ENCODE data around the gene PLCL1. TPM values are rescaled to one million over a fixed set of nuclear protein-coding genes. Genes with fewer than 3 reads are reported as not detected.

PLCL1 gene
- total RNA-seq, 1 experiment from 2014 or later, result 0.07 TPM

GRCh38 chr2:197782126-197782525 lies 22.3 kb upstream of the PLCL1 start:
- H3K36me3 Mint-ChIP-seq, result no peaks in the 10 kb centered on the region; the same call in 1 of the 2 replicates
- DNase-seq (ENCODE audit: low spot score) (no peak), ATAC-seq (no peak)
- ChIA-PET POLR2A (no interaction called here), CTCF (no interaction called here)
- no peak overlapping the region for H3K4me3 Mint-ChIP-seq
- H3K4me1 Mint-ChIP-seq, result no peaks in the 10 kb centered on the region
- TF ChIP-seq ZNF219 (CRISPR knock-in tag; IDR thresholded peaks at IDR 0.05; ENCODE audit: borderline replicate concordance) (no peak), NR3C1 (CRISPR knock-in tag; conservative IDR thresholded peaks at IDR 0.05; ENCODE audit: low read depth) (no peak), ATF1 (CRISPR knock-in tag; IDR thresholded peaks at IDR 0.05) (no peak), RELA (CRISPR knock-in tag; IDR thresholded peaks at IDR 0.05; ENCODE audit: borderline replicate concordance) (no peak), TEAD1 (CRISPR knock-in tag; IDR thresholded peaks at IDR 0.05) (no peak), TEAD4 (CRISPR knock-in tag; IDR thresholded peaks at IDR 0.05) (no peak), SOX15 (CRISPR knock-in tag; IDR thresholded peaks at IDR 0.05) (no peak), TCF7 (CRISPR knock-in tag; IDR thresholded peaks at IDR 0.05; ENCODE audit: low read depth) (no peak), GABPB1 (CRISPR knock-in tag; IDR thresholded peaks at IDR 0.05) (no peak), EMX1 (CRISPR knock-in tag; IDR thresholded peaks at IDR 0.05) (no peak), NFE2L1 (CRISPR knock-in tag; IDR thresholded peaks at IDR 0.05) (no peak), CDX4 (CRISPR knock-in tag; IDR thresholded peaks at IDR 0.05; ENCODE audit: borderline replicate concordance) (no peak), JUN (CRISPR knock-in tag; IDR thresholded peaks at IDR 0.05) (no peak), ZNF512 (CRISPR knock-in tag; IDR thresholded peaks at IDR 0.05; ENCODE audit: borderline replicate concordance) (no peak)
- TF ChIP-seq, protein P1, sequence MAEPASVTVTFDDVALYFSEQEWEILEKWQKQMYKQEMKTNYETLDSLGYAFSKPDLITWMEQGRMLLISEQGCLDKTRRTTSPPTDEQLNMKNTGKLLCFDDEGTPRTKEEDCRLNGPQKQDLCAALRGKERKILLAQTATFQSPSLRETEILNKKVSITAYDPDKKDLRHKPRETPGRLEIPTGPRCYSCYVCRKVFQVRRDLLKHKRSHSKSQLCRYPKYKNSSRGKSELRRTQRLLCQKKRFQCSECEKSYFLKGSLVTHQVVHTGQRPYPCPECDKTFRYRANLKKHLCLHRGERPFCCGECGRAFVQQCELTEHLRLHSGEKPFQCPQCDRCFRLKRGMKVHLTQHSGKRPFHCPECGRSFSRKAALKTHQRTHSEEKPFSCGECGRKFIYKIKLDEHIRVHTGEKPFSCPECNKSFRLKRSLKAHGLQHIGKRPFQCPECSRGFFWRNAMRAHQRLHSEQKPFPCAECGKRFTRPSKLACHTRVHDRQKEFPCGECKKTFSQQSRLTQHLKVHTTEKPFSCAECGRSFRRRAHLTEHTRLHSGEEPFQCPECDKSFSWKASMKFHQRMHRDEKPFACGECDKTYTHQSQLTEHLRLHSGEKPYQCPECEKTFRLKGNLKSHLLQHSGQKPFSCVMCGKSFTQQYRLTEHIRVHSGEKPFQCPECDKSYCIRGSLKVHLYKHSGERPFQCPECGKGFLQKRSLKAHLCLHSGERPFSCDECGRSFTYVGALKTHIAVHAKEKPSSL (CRISPR knock-in tag; conservative IDR thresholded peaks at IDR 0.05), result no peak
- TF ChIP-seq, protein P2, sequence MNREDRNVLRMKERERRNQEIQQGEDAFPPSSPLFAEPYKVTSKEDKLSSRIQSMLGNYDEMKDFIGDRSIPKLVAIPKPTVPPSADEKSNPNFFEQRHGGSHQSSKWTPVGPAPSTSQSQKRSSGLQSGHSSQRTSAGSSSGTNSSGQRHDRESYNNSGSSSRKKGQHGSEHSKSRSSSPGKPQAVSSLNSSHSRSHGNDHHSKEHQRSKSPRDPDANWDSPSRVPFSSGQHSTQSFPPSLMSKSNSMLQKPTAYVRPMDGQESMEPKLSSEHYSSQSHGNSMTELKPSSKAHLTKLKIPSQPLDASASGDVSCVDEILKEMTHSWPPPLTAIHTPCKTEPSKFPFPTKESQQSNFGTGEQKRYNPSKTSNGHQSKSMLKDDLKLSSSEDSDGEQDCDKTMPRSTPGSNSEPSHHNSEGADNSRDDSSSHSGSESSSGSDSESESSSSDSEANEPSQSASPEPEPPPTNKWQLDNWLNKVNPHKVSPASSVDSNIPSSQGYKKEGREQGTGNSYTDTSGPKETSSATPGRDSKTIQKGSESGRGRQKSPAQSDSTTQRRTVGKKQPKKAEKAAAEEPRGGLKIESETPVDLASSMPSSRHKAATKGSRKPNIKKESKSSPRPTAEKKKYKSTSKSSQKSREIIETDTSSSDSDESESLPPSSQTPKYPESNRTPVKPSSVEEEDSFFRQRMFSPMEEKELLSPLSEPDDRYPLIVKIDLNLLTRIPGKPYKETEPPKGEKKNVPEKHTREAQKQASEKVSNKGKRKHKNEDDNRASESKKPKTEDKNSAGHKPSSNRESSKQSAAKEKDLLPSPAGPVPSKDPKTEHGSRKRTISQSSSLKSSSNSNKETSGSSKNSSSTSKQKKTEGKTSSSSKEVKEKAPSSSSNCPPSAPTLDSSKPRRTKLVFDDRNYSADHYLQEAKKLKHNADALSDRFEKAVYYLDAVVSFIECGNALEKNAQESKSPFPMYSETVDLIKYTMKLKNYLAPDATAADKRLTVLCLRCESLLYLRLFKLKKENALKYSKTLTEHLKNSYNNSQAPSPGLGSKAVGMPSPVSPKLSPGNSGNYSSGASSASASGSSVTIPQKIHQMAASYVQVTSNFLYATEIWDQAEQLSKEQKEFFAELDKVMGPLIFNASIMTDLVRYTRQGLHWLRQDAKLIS (CRISPR knock-in tag; IDR thresholded peaks at IDR 0.05; ENCODE audit: borderline replicate concordance), result no peak
- no peaks in the 10 kb centered on the region for H3K9me3 Mint-ChIP-seq
- H3K27me3 Mint-ChIP-seq (ENCODE audit: low read depth), result peaks cover 35% of the 10 kb centered on the region
- no peak overlapping the region for H3K27ac Mint-ChIP-seq

GRCh38 chr2:197784956-197785941 lies 19.1 kb upstream of the PLCL1 start, which contains the start of gene BOLL:
TSS of gene BOLL (minus strand) at chr2:197785319. CDS start at chr2:197781850, 3,469 bp downstream.
- no peaks in the 10 kb centered on the region; the same call in 1 of the 2 replicates for H3K36me3 Mint-ChIP-seq
- DNase-seq (ENCODE audit: low spot score), result peak; percentile 32
- peak; percentile 5; the same call in 1 of the 2 replicates for ATAC-seq
- H3K27me3 Mint-ChIP-seq (ENCODE audit: low read depth), result peaks cover 64% of the 10 kb centered on the region
- H3K4me3 Mint-ChIP-seq, result peak within 1 kb of the TSS; percentile 58
- POLR2A ChIA-PET, result no interaction called here
- no peaks in the 10 kb centered on the region for H3K9me3 Mint-ChIP-seq
- CTCF ChIA-PET, result interaction anchor here (0.9 to 1.3 kb wide), 4 partner anchors 79 to 617 kb away, joined by 3 to 5 read pairs (median 4); no protein-coding TSS in a partner anchor
- H3K4me1 Mint-ChIP-seq, result no peaks in the 10 kb centered on the region
- H3K27ac Mint-ChIP-seq, result no peak within 1 kb of the TSS
- no peak for TF ChIP-seq ZNF281 (CRISPR knock-in tag; IDR thresholded peaks at IDR 0.05)
- 0 out of 2 replicates have a peak, but pooled peaks have one; percentile 40 for TF ChIP-seq FOXP1 (CRISPR knock-in tag; IDR thresholded peaks at IDR 0.05; ENCODE audit: borderline replicate concordance)
- TF ChIP-seq ZNF263 (CRISPR knock-in tag; IDR thresholded peaks at IDR 0.05; ENCODE audit: low read depth), result no peak
- TF ChIP-seq, protein P3, sequence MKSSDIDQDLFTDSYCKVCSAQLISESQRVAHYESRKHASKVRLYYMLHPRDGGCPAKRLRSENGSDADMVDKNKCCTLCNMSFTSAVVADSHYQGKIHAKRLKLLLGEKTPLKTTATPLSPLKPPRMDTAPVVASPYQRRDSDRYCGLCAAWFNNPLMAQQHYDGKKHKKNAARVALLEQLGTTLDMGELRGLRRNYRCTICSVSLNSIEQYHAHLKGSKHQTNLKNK (CRISPR knock-in tag; IDR thresholded peaks at IDR 0.05), result no peak
- TF ChIP-seq MLX (CRISPR knock-in tag; IDR thresholded peaks at IDR 0.05), result no peak
- no peak for TF ChIP-seq ELF4 (CRISPR knock-in tag; IDR thresholded peaks at IDR 0.05; ENCODE audit: low read depth)

Measured in WTC11 (cell line).